ENCODE data around the gene EIF4H. TPM values are rescaled to one million over a fixed set of nuclear protein-coding genes. Genes with fewer than 3 reads are reported as not detected.
"Not testable (repeated sequence)": the region's sequence is repeated elsewhere in the genome, so short reads cannot be mapped to it uniquely, and the experiment has no call there.

The EIF4H gene
- total RNA-seq, 2 experiments from 2014 or later: 441 to 496 TPM

DNA sequence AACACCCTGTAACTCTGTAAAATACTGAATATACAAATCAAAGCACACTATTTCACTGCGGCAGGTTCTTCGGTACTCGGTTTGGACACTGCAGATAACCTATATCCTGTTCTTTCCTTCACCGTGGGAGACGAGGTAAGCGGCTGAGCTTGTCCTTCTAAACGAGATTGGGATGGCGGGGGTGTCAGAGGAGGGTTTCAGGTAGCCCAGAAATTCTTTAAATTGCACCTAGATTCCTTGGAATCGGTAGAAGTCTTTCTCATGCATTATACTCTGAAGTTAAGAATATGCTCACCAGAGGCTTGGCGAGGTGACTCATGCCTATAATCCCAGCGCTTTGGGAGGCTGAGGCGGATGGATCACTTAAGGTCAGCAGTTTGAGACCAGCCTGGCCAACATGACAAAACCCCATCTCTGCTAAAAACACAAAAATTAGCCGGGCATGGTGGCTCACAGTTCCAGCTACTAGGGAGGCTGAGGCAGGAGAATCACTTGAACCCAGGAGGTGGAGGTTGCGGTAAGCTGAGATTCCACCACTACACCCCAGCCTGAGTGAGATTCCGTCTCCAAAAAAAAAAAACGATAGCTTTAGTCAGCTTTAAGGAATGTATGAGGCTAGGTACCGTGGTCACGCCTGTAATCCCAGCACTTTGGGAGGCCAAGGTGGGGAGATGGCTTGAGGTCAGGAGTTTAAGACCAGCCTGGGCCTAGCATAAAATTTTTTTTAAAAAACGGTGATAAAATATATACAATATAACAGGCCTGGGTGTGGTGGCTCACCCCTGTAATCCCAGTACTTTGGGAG, 25.6 kb downstream of the EIF4H start:
- Mint-ChIP-seq H3K4me1 (peaks cover 4% of the 10 kb centered on the region), H3K36me3 (ENCODE audit: low read depth) (peaks cover 21% of the 10 kb centered on the region), H3K4me3 (no peak overlapping the region), H3K27ac (no peak overlapping the region), H3K9me3 (ENCODE audit: low read depth) (no peaks in the 10 kb centered on the region), H3K27me3 (no peaks in the 10 kb centered on the region)
- DNase-seq (no peak), ATAC-seq (no peak)
- POLR2A ChIA-PET: interaction anchor here (1.4 kb wide), 1 partner anchor 16 kb away, joined by 3 read pairs; no protein-coding TSS in a partner anchor
- CTCF ChIA-PET: interaction anchor here (1.1 kb wide), 2 partner anchors 10 to 130 kb away, joined by 3 read pairs; no protein-coding TSS in a partner anchor
- intact Hi-C loops (cut with DNase I, micrococcal nuclease): no loop called here

- Mint-ChIP-seq H3K27ac (no peak overlapping the region), H3K27me3 (peaks cover 5% of the 10 kb centered on the region), H3K4me3 (no peak overlapping the region), H3K4me1 (no peaks in the 10 kb centered on the region), H3K36me3 (ENCODE audit: low read depth) (peaks cover 3% of the 10 kb centered on the region), H3K9me3 (ENCODE audit: low read depth) (no peaks in the 10 kb centered on the region)
- no peak for DNase-seq
- no peak for ATAC-seq
- ChIA-PET CTCF (interaction anchor here (0.6 to 5.7 kb wide), 7 partner anchors 9 to 292 kb away, joined by 3 to 90 read pairs (median 4); no protein-coding TSS in a partner anchor), POLR2A (no interaction called here)
- intact Hi-C loops (cut with DNase I, micrococcal nuclease): no loop called here
Measured at GRCh38 chr7:74202841-74203556, 28.8 kb downstream of the EIF4H start.

- Mint-ChIP-seq H3K9me3 (ENCODE audit: low read depth) (no peaks in the 10 kb centered on the region), H3K27ac (no peak overlapping the region), H3K36me3 (ENCODE audit: low read depth) (peaks cover 3% of the 10 kb centered on the region), H3K4me3 (no peak overlapping the region), H3K4me1 (no peaks in the 10 kb centered on the region), H3K27me3 (peaks cover 5% of the 10 kb centered on the region)
- DNase-seq (no peak), ATAC-seq (no peak)
- POLR2A ChIA-PET: no interaction called here
- intact Hi-C loops (cut with DNase I, micrococcal nuclease): no loop called here
- CTCF ChIA-PET: interaction anchor here (0.6 to 5.7 kb wide), 8 partner anchors 10 to 197 kb away, joined by 3 to 90 read pairs (median 6); no protein-coding TSS in a partner anchor
Measured at GRCh38 chr7:74203956-74204618, 29.9 kb downstream of the EIF4H start.

- H3K36me3 Mint-ChIP-seq (ENCODE audit: low read depth): not testable (repeated sequence)
- POLR2A ChIA-PET: interaction anchor here (0.6 to 0.9 kb wide), 3 partner anchors 27 to 43 kb away, joined by 3 to 10 read pairs (median 5); partner anchors contain the start of gene EIF4H
Measured at GRCh38 chr7:74206052-74206451, 31.9 kb downstream of the EIF4H start.

DNA sequence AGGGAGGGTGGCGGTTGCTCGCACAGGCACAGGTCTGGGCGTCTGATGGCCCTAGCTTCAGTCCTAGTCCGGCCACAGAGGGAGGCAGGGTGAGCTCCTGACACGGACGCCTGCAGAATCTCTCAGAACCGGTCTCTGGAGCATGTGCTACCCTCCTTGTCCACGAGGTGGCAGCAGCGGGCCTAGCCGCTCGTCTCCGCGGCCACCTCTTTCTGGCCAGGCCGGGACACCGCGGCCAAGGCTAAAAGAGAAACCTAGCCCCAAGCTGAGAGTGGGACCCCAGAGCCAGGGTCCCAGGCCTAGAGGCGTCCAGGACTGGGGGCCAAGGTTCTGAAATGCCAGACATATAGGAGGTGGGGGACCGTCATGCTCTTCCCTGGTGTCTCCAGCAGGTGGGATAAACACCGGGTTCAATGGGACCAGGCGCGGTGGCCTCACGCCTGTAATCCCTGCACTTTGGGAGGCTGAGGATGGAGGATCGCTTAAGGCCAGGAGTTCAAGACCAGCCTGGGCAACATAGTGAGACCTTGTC, 32.5 kb downstream of the EIF4H start:
- Mint-ChIP-seq H3K27ac (no peak overlapping the region), H3K4me3 (no peak overlapping the region), H3K9me3 (ENCODE audit: low read depth) (no peaks in the 10 kb centered on the region), H3K4me1 (peaks cover 10% of the 10 kb centered on the region), H3K27me3 (peaks cover 9% of the 10 kb centered on the region), H3K36me3 (ENCODE audit: low read depth) (peaks cover 3% of the 10 kb centered on the region)
- intact Hi-C loops (cut with DNase I, micrococcal nuclease): loop anchor here (1.0 to 5.0 kb wide), 3 partner anchors 138 to 195 kb away; no protein-coding TSS in a partner anchor
- ATAC-seq (peak; percentile 72), DNase-seq (peak; percentile 88)
- CTCF ChIA-PET: interaction anchor here (0.6 to 5.7 kb wide), 45 partner anchors 10 to 500 kb away, joined by 3 to 90 read pairs (median 4); partner anchors contain the start of gene RFC2
- POLR2A ChIA-PET: interaction anchor here (0.6 to 0.9 kb wide), 3 partner anchors 28 to 42 kb away, joined by 3 to 10 read pairs (median 5); partner anchors contain the start of gene EIF4H

More at GRCh38 chr7:74206052-74206451, 31.9 kb downstream of the EIF4H start:
- intact Hi-C loops (cut with DNase I, micrococcal nuclease): loop anchor here (1.0 to 5.0 kb wide), 3 partner anchors 138 to 195 kb away; no protein-coding TSS in a partner anchor
- H3K27ac Mint-ChIP-seq; DNase-seq; H3K27me3 Mint-ChIP-seq; ATAC-seq; H3K9me3 Mint-ChIP-seq (ENCODE audit: low read depth); H3K4me3 Mint-ChIP-seq: not testable (repeated sequence)
- H3K4me1 Mint-ChIP-seq: peaks cover 10% of the 10 kb centered on the region
- CTCF ChIA-PET: interaction anchor here (0.6 to 5.7 kb wide), 45 partner anchors 9 to 501 kb away, joined by 3 to 90 read pairs (median 4); partner anchors contain the start of gene RFC2

GRCh38 chr7:74207586-74207985, 33.4 kb downstream of the EIF4H start:
- ChIA-PET CTCF (interaction anchor here (0.6 to 5.7 kb wide), 11 partner anchors 9 to 213 kb away, joined by 3 to 90 read pairs (median 8); no protein-coding TSS in a partner anchor), POLR2A (no interaction called here)
- intact Hi-C loops (cut with DNase I, micrococcal nuclease): loop anchor here in 1 of 2 experiments (5.0 kb wide), 1 partner anchor 140 kb away; no protein-coding TSS in a partner anchor
- DNase-seq (no peak), ATAC-seq (no peak)
- Mint-ChIP-seq H3K4me1 (peaks cover 10% of the 10 kb centered on the region), H3K36me3 (ENCODE audit: low read depth) (peaks cover 2% of the 10 kb centered on the region), H3K9me3 (ENCODE audit: low read depth) (no peaks in the 10 kb centered on the region), H3K27ac (no peak overlapping the region), H3K4me3 (no peak overlapping the region), H3K27me3 (peaks cover 9% of the 10 kb centered on the region)

- not testable (repeated sequence) for H3K27ac Mint-ChIP-seq; ATAC-seq; DNase-seq; H3K9me3 Mint-ChIP-seq (ENCODE audit: low read depth); H3K27me3 Mint-ChIP-seq; H3K36me3 Mint-ChIP-seq (ENCODE audit: low read depth); H3K4me3 Mint-ChIP-seq
- ChIA-PET CTCF (interaction anchor here (0.5 to 5.7 kb wide), 7 partner anchors 8 to 784 kb away, joined by 3 to 90 read pairs (median 6); no protein-coding TSS in a partner anchor), POLR2A (interaction anchor here (0.6 kb wide), 1 partner anchor 14 kb away, joined by 3 read pairs; no protein-coding TSS in a partner anchor)
- intact Hi-C loops (cut with DNase I, micrococcal nuclease): loop anchor here in 1 of 2 experiments (5.0 kb wide), 1 partner anchor 141 kb away; no protein-coding TSS in a partner anchor
- peaks cover 10% of the 10 kb centered on the region for H3K4me1 Mint-ChIP-seq
Measured at GRCh38 chr7:74208241-74208640, 34.1 kb downstream of the EIF4H start.

DNA sequence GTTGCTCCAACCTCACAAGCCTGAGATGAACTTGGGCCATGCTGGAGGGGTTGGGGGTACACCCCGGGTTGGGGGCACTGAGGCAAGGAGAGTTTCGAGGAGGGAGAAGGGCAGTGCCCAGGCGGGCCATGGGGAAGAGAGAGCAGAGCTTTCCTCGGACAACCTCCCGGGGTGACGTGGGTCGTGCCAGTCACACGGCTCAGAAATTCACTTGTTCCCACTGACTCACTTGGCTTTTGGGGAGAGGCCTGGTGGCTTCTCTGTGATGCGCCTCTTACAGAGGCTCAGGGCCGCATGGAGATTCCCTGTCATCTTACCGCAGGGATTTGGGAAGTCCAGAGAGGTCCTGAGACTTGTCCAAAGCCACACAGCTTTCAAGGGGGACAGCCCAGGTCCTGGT, 38.5 kb downstream of the EIF4H start:
- no peak for ATAC-seq
- H3K27me3 Mint-ChIP-seq: peaks cover 4% of the 10 kb centered on the region
- ChIA-PET POLR2A (interaction anchor here (0.6 kb wide), 1 partner anchor 190 kb away, joined by 3 read pairs; no protein-coding TSS in a partner anchor), CTCF (interaction anchor here (0.6 to 1.2 kb wide), 2 partner anchors 23 to 368 kb away, joined by 3 read pairs; no protein-coding TSS in a partner anchor)
- H3K27ac Mint-ChIP-seq: no peak overlapping the region
- no peaks in the 10 kb centered on the region for H3K9me3 Mint-ChIP-seq (ENCODE audit: low read depth)
- no peak for DNase-seq
- intact Hi-C loops (cut with DNase I, micrococcal nuclease): no loop called here
- H3K36me3 Mint-ChIP-seq (ENCODE audit: low read depth): no peaks in the 10 kb centered on the region
- H3K4me1 Mint-ChIP-seq: peaks cover 18% of the 10 kb centered on the region
- H3K4me3 Mint-ChIP-seq: no peak overlapping the region

- DNase-seq: no peak
- peaks cover 3% of the 10 kb centered on the region for H3K36me3 Mint-ChIP-seq (ENCODE audit: low read depth)
- ATAC-seq: no peak
- no peak overlapping the region for H3K27ac Mint-ChIP-seq
- POLR2A ChIA-PET: no interaction called here
- intact Hi-C loops (cut with DNase I, micrococcal nuclease): no loop called here
- CTCF ChIA-PET: no interaction called here
- H3K4me3 Mint-ChIP-seq: no peak overlapping the region
- peaks cover 16% of the 10 kb centered on the region for H3K4me1 Mint-ChIP-seq
- H3K27me3 Mint-ChIP-seq: no peaks in the 10 kb centered on the region
- no peaks in the 10 kb centered on the region for H3K9me3 Mint-ChIP-seq (ENCODE audit: low read depth)
Measured at GRCh38 chr7:74214816-74215630, 40.9 kb downstream of the EIF4H start.

DNA sequence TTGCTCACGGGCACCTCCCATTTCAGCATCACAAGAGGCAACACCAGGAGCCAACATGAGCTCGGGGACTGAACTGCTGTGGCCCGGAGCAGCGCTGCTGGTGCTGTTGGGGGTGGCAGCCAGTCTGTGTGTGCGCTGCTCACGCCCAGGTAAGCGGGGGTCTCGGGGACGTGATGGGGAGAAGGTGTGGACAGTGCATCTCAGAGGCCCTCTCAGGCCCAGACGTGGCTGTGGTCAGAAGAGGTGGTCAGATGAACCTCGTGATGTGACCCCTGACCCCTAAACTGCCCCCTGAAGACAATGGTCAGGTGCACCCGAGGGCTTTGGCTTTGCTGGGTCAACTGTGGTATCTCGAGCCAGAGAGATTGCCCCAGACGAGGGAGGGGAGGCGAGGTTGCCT, 41.8 kb downstream of the EIF4H start:
- DNase-seq (no peak), ATAC-seq (no peak)
- peaks cover 3% of the 10 kb centered on the region for H3K36me3 Mint-ChIP-seq (ENCODE audit: low read depth)
- ChIA-PET CTCF (interaction anchor here (1.9 kb wide), 1 partner anchor 9 kb away, joined by 11 read pairs; no protein-coding TSS in a partner anchor), POLR2A (no interaction called here)
- H3K27me3 Mint-ChIP-seq: no peaks in the 10 kb centered on the region
- H3K9me3 Mint-ChIP-seq (ENCODE audit: low read depth): no peaks in the 10 kb centered on the region
- no peak overlapping the region for H3K27ac Mint-ChIP-seq
- intact Hi-C loops (cut with DNase I, micrococcal nuclease): no loop called here
- H3K4me1 Mint-ChIP-seq: peaks cover 14% of the 10 kb centered on the region
- H3K4me3 Mint-ChIP-seq: no peak overlapping the region
